GM21825 (cell line): ENCODE data around the gene DLK1.

Source experiments
- ATAC-seq: cut with Tn5 transposase; IDR thresholded peaks from one replicate; pipeline ENCODE4 v1.9.1; 2021; ENCODE audit warnings: mild to moderate bottlenecking, moderate library complexity; ENCODE audit not compliant: unreplicated experiment

Gene DLK1

DNA sequence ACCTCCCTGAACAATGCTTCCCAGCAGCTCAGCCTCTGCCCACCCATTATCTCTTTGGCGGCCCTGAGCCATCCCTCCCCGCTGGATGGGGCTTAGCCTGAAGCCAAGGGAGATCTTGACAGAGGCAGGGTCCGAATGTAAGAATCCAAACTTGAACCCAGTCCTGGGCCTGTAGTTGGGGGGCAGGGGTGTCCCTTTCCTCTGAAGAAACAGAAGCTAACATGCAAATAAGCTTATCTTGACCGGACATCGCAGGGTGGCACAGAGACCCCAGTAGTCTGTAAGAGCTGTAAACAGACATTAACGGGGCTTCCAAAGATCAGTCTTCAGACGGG lies 6.0 kb downstream of the DLK1 start:
- no peak for ATAC-seq

DNA sequence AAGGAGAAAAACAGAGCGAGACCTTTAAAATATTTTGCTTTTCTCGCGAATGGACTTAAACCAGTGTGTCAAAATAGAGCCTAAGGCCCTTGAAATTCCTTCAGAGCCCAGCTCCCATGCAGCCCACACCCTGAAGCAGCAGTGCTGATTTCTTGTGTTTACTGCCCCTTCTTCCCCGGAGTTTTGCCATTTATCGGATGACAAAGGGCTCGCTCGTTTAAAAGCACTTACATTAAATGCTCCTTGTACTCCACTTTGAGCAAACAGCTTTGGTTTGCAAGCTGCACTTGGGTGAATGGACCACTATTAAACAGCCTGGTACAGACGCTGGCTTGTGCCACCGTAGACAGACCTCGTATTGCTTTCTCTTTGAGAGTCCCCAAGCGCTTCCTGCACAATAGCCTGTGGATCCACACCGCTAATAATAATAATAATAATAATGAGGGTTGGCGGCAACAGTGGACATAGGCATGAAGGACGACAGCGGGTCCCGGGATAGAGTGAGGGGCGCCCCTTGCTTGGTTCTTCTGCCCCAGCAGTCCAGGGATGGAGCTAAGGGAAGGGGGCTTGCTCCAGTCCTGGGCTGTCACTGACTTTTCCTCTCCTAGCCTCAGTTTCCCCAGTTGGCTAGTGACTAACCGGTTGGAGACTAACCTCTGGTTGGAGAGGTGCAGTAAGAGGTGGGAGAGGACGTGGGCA lies 6.6 kb downstream of the DLK1 start:
- ATAC-seq = no peak

DNA sequence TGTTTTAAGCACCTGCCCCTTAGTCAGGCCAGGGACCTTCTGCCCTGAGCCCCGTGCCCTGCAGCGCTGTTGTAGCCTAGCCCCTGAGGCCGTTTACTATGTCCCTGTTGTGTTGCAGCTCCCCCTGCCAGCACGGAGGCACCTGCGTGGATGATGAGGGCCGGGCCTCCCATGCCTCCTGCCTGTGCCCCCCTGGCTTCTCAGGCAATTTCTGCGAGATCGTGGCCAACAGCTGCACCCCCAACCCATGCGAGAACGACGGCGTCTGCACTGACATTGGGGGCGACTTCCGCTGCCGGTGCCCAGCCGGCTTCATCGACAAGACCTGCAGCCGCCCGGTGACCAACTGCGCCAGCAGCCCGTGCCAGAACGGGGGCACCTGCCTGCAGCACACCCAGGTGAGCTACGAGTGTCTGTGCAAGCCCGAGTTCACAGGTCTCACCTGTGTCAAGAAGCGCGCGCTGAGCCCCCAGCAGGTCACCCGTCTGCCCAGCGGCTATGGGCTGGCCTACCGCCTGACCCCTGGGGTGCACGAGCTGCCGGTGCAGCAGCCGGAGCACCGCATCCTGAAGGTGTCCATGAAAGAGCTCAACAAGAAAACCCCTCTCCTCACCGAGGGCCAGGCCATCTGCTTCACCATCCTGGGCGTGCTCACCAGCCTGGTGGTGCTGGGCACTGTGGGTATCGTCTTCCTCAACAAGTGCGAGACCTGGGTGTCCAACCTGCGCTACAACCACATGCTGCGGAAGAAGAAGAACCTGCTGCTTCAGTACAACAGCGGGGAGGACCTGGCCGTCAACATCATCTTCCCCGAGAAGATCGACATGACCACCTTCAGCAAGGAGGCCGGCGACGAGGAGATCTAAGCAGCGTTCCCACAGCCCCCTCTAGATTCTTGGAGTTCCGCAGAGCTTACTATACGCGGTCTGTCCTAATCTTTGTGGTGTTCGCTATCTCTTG lies 7.6 kb downstream of the DLK1 start:
- no peak for ATAC-seq

DNA sequence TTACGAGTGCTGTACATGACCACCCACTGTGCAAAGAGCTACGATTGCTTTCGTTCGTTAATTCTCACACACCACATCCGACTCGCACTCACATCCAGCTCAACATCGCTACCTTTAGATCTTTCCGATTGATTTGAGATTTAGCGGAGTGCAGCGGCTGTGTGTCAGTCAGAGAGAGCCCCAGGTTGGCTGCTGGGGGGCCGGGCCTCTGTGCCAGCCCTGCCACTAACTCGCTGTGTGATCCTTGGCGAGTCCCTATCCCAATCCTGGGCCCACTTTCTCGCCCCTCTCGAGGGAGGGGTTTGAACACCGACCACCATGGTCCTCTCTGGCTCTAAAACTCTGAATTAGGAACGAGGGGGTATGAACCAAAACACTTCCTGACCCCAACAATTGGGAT lies 8.6 kb downstream of the DLK1 start:
- no peak for ATAC-seq

DNA sequence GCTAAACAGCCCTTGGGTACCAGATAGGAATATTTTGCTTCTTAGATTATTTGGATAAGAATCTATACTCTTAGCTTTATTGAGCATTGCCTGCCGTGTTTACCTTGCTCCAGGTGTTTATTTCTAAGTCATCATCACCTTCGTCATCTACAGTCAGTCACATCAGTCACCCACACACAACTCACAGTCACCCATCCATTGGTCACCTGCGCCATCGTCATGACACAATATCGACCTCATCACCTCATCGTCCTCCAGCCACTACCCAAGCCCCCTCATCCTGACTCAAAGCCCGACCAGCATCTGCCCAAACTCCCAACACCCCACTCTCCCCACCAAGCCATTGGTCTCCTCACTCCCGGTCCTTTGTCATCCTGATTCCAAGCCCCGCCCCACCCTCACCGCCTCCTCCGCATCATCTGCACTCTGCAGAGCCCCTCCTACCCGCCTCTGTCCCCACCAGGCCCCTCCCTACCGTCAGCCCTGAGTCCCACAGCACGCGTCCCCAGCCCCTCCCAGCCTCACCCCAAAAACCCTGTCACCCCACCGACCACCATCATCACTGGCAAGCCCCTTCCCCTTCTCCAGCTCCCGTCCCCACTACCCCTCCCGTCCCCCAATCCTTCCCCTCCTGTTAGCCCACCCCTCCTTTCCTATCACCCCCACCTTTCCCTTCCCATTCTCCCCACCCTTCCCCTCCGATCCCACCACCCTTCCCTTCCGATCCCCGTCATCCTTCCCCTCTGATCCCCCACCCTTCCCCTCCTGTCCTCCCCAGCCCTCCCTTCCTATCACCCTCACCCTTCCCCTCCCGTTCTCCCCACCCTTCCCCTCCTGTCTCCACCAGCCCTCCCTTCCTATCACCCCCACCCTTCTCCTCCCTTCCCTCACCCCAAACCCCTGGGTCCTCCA lies 9.8 kb downstream of the DLK1 start:
- no peak for ATAC-seq

DNA sequence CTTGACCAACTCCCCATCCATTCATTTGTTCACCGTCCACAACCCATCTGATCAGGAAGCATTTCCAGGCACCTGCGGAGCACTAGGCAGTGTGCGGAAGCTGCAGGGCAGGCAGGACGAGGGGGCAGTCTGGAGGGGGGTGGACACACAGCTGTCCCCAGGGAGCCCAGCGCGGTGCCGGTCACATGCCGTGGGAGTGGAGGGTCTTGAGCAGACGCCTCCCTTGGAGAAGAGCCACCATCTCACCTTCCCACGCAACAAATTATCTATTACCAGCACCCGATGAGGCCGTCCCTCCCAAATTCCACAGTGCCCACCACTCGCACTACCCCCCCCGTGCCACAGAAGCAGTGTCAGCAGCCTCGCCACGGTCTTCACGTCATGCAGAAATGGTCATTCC lies 10.8 kb downstream of the DLK1 start:
- no peak for ATAC-seq

DNA sequence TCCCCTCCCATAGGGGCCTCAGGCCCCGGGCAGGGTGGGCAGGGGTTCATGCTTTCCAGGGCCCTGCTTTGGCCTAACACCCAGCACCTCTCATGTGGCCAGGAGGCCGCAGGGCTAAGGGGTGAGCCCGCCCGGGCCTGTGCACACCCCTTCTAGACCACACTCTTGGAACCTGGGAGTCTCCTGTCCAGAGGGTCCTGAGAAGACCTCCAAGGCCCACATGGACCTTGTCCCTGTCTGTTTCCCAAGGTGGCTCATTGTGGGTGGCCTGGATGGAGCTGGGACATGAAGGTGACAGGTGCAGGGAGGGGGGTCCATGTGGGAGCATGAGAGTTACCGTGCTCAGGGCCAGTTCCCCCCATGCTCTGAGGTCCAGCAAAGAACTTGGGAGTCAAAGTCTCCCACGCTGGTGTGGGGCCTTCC lies 11.6 kb downstream of the DLK1 start:
- ATAC-seq = no peak

DNA sequence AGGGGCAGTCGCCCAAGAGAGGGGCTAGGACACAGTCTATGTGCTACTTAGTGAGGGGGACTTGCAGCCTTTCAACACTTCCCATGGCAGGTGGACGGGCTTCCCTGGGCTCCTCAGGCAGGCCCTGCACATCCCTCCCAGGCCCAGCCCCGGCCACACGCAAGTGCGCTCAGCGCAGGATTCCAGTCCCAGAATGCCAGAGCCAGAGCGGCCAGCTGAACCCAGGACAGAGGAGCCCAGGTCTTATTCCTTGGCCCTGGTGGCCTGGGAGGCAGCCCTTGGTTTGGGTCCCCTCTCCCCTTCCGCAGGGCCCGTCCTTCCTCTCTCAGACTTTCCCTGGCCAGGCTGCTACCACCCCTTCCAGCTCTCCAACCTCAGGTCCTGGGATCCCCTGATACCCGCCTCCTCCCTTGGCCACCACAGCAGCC lies 12.0 kb downstream of the DLK1 start:
- no peak for ATAC-seq

DNA sequence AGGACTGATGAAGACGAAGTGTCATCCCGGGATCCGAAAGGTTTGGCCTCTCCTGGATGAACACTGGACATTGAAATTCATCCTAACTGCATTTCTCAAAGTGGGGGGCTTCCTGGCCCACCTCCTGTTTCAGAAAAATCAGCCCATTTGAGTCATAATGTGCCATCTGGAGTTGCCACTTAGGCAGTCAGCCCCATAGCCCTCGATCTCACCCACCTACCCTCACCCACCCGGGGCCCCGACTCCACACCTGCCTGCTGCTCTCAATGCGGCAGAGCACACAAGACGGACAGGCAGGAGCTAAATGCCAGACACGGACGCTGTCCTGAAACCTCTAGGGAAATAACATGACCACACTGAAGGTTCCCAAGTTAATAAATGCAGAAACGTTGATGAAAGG lies 12.6 kb downstream of the DLK1 start:
- ATAC-seq = no peak

DNA sequence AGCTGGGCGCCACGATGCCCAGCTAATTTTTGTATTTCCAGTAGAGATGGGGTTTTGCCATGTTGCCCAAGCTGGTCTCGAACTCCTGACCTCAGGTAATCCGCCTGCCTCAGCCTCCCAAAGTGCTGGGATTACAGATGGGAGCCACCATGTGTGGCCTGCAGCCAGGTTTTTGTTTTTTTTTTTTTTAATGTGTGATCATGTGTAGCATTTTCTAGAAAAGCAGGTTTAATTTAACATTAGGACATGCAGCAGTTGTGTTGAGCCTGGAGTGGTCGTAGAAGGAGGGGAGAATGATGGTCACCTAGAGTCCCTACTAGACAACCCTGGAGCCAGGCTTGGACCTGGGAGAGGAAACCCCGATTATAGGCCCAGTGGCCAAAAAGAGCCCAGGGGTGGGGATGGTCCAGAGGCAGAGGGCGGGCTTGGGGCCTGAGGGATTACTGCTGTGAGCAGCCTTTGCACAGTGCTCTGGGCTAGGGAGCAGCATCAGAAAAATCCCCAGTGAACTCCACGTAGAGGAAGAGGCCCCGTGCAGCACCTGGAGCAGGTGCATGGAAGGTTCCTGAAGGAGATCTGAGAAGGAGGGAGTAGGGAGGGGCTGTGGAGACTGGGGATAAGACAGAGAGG lies 13.6 kb downstream of the DLK1 start:
- ATAC-seq = no peak

DNA sequence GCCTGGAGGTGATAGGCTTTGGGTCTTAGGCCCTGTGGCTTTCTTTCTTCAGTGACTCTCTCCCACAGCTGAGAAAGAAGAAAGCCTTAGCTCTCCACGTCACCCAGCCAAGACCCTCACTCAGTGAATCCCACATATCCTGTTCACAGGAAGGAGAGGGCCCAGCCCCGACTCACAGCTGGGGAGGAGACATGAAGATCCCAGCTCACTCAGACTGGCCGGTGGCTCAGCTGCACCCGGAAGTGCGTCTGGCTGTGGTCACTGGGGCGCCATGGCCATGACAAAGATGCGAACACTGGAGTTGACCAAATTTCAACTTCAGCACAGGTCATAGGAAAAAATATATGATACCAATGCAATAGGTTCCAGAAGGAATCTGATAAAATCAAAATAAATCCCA lies 14.2 kb downstream of the DLK1 start:
- no peak for ATAC-seq

DNA sequence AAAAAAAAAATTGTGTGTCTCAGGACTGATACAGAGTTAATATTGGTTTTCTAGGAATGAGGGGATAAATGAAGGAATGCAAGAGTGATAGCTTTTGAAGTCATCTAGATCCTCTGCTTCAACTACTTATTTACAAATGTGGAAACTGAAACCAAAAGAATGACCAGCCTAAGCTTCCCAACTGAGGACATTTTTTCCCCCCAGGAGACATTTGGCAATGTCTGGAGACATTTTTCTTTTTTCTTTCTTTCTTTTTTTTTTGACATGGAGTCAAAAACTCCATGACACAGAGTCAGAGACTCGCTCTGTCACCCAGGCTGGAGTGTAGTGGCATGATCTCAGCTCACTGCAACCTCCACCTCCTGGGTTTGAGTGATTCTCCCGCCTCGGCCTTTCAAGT lies 15.3 kb downstream of the DLK1 start:
- no peak for ATAC-seq

DNA sequence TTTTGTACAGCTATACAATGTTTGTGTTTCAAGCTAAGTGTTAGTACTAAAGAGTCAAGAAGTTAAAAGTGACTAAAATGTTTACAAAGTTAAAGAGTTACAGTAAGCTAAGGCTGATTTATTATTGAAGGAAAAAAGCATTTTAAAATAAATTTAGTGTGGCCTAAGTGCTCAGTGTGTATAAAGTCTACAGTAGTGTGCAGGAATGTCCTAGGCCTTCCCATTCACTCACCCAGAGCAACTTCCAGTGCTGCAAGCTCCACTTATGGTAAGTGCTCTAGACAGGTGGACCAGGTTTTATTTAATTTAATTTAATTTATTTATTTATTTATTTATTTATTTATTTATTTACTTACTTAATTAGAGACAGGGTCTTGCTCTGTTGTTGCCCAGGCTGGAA lies 19.6 kb downstream of the DLK1 start:
- no peak for ATAC-seq

DNA sequence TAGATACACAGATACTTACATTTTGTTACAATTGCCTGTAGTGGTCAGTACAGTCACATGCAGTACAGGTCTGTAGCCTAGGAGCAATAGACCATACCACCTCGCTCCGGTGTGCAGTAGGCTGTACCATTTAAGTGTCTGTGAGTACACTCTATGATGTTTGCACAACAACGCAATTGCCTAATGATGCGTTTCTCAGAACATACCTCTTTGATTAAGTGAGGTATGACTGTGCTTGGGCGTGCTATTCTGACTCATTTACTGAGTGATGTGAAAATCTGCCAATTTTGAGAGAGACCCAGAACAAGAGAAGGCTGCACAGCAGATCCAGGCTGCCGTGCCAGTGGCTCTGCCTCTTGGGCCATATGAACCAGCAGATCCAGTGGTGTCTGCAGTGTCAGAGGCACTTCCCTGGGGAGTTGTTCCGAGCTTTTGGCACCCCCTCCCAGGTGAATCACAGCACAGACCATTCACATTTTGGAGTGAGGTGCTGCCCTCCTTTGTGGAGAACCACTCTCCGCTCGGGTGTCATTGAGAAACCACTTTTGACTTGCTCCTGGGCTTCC lies 20.4 kb downstream of the DLK1 start:
- no peak for ATAC-seq

DNA sequence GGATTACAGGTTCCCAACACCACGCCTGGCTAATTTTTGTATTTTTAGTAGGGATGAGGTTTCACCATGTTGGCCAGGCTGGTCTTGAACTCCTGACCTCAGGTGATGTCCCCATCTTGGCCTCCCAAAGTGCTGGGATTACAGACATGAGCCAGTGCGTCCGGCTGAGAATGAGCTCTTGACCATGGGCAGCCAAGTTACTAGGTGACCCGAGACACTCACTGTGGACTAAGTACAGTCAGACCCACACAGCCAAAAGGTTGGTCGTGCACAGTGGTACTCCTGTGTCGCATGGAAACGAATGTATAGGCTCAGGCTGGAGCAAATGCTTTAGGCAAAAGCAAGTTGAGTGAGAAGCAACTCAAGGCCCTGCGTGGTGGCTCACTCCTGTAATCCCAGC lies 21.0 kb downstream of the DLK1 start:
- no peak for ATAC-seq

DNA sequence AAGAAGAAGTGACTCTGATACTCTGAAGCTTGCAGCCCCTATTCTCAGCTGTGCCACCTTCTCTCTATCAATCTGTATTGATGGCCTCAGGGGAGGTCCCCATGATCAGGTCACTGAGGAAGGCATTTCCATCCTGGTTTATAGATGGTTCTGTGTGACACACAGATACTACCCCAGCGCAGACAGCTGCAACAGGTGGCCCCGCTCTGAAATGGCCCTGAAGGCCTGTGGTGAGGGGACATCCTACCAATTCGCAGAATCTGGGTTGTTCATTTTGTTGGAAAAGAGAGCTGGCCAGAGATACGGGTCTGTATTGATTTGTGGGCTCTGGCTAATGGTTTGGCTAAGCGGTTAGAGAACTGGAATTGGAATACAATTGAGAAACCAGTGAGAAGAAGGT lies 21.7 kb downstream of the DLK1 start:
- no peak for ATAC-seq

DNA sequence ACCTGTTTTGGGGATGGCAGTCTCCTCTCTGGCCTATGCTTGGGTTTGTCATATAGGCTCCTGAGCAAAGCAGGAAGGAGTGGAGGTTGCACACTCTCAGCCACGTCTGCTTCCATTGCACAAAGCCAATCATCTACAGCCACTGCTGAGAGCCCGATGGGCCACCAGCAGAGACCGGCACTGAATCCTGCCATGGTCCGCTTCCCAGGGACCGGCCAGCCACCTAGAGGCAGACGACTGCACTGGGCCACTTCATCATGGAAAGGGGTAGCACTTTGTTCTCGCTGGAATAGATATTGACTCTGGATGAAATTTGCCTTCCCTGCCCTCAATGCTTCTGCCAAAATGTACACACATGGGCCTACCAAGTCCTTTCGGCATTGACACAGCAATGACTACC lies 22.3 kb downstream of the DLK1 start:
- no peak for ATAC-seq

DNA sequence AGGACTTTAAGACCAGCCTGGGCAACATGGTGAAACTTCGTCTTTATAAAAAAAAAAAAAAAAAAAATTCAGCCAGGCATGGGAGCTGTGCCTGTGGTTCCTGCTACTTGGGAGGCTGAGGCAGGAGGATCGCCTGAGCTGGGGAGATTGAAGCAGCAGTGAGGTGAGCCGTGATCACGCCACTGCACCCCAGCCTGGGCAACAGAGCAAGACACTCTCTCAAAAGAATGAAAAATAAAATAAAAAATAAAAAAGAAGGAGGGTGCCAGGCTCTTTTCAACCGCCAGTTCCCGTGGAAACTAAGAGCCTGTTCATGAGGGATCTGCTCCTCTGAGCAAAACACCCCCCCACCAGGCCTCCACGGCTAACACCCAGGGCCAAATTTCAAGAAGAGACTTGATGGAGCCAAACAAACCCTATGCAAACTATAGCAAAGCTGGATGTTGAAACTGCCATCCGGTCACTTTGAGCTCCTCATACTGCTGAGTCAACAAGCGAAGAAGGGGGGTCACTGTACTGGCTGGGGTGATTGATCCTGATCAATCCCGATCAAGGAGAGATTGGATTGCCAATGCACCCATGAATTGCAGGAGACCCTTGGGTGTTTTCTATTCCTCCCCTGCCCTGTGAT lies 23.4 kb downstream of the DLK1 start:
- ATAC-seq = no peak

DNA sequence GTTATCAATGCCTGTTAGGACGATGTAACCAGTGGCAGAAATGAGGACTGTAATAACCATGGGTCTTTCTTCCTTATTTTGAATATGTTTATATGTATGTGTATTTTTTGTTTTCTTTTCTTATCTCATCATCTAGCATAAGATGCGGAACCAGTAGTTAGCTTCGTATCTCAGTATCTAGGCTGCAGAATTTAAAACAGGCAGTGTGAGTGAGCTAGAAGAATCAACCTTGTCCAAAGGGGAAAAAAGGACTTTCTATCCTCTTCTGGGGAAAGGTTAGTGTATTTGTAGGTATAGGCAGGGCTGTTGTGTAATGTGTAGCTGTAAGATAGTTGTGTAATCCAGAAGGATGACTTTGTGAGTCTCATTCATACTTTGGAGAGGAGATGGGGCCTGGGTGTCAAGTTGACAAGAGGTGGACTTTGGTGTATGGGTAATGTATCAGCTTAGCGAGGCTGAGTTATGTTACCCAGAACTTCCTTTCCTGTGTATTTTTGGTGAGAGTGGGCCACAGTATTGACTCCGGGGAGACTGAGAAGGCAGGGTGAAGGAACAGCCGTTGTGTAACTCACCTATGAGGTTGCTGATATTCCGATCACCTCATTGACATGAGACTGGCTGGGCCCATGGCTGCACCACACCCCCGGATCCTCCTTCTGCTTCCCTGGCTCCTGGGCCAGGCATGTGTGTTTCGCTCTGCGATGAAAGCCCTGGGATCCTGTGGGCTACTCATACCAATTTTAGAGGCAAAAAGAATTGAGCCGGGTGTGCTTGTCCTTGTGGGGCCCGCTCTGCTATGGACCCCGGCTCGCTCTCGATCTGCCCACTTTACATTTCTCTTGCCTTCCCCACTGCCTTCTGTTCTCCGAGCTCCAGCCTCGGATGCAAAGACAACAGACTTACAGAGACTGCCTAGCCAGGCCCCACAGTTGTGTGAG lies 24.3 kb downstream of the DLK1 start:
- no peak for ATAC-seq
